Liver (tissue), 9 donors: ENCODE data around the gene ZNF296. TPM values are rescaled to one million over a fixed set of nuclear protein-coding genes. Genes with fewer than 3 reads are reported as not detected.

Experiments used
- DNase-seq: peaks from one replicate; pipeline ENCODE4 v3.0.0-alpha.2; 2017; ENCODE audit warnings: low spot score
- H3K27ac ChIP-seq, 2 donors: one replicate each; pipeline ENCODE4 v1.7.0; 2013; ENCODE audit warnings: inconsistent platforms in 2 of 2, low read length in 2 of 2, control low read depth in 1 of 2, low read depth in 1 of 2, mild to moderate bottlenecking in 1 of 2
- H3K27me3 ChIP-seq, 4 donors: one replicate each; pipeline versions ENCODE4 v1.6.1 to v1.7.0; 2013; ENCODE audit warnings: low read length in 3 of 4, inconsistent platforms in 1 of 4, mild to moderate bottlenecking in 1 of 4, moderate library complexity in 1 of 4; ENCODE audit not compliant: control insufficient read depth in 4 of 4, insufficient read depth in 4 of 4
- H3K36me3 ChIP-seq, 4 donors: one replicate each; pipeline versions ENCODE4 v1.6.1 to v1.7.0; 2013; ENCODE audit warnings: low read length in 3 of 4, mild to moderate bottlenecking in 3 of 4, low read depth in 1 of 4, moderate library complexity in 1 of 4; ENCODE audit not compliant: control insufficient read depth in 4 of 4, insufficient read depth in 3 of 4
- H3K4me1 ChIP-seq, 4 donors: one replicate each; pipeline versions ENCODE4 v1.6.1 to v1.7.0; 2013; ENCODE audit warnings: low read length in 3 of 4, mild to moderate bottlenecking in 3 of 4, moderate library complexity in 1 of 4; ENCODE audit not compliant: control insufficient read depth in 4 of 4, insufficient read depth in 4 of 4
- H3K4me3 ChIP-seq, 3 donors: one replicate each; pipeline versions ENCODE4 v1.6.1 to v1.7.0; 2013; ENCODE audit warnings: low read length in 3 of 3, control low read depth in 1 of 3, low read depth in 1 of 3, mild to moderate bottlenecking in 1 of 3
- H3K9ac ChIP-seq, 2 donors: one replicate each; pipeline ENCODE4 v1.7.0; 2013; ENCODE audit warnings: low read length in 2 of 2, mild to moderate bottlenecking in 2 of 2, moderate library complexity in 2 of 2, control low read depth in 1 of 2, low read depth in 1 of 2
- H3K9me3 ChIP-seq, 4 donors: one replicate each; pipeline versions ENCODE4 v1.6.1 to v1.7.0; 2013; ENCODE audit warnings: low read length in 3 of 4; ENCODE audit not compliant: control insufficient read depth in 4 of 4
- EGR1 ChIP-seq, 2 donors: IDR thresholded peaks; 2 replicates each; pipeline ENCODE4 v1.6.1; 2016 to 2018; ENCODE audit warnings: antibody characterized with exemption in 2 of 2, low read depth in 2 of 2
- FOXA1 ChIP-seq: IDR thresholded peaks from 2 replicates; pipeline ENCODE4 v1.6.1; 2016; ENCODE audit warnings: antibody characterized with exemption
- FOXA2 ChIP-seq: IDR thresholded peaks from 2 replicates; pipeline ENCODE4 v1.6.1; 2016; ENCODE audit warnings: antibody characterized with exemption
- GABPA ChIP-seq, 2 donors: IDR thresholded peaks in 1 of 2; conservative IDR thresholded peaks in 1 of 2; 2 replicates each; pipeline ENCODE4 v1.6.1; 2016; ENCODE audit warnings: antibody characterized with exemption in 2 of 2, mild to moderate bottlenecking in 1 of 2, moderate library complexity in 1 of 2
- HNF4A ChIP-seq, 2 donors: conservative IDR thresholded peaks; 2 replicates each; pipeline ENCODE4 v1.6.1; 2016; ENCODE audit warnings: antibody characterized with exemption in 2 of 2, mild to moderate bottlenecking in 2 of 2
- HNF4G ChIP-seq: IDR thresholded peaks from 2 replicates; pipeline ENCODE4 v1.6.1; 2016; ENCODE audit warnings: antibody characterized with exemption
- JUND ChIP-seq, 2 donors: IDR thresholded peaks; 2 replicates each; pipeline ENCODE4 v1.6.1; 2016; ENCODE audit warnings: antibody characterized with exemption in 2 of 2
- NR2F2 ChIP-seq: IDR thresholded peaks from 2 replicates; pipeline ENCODE4 v1.6.1; 2016; ENCODE audit warnings: antibody characterized with exemption
- RAD21 ChIP-seq, 2 donors: IDR thresholded peaks; 2 replicates each; pipeline ENCODE4 v1.6.1; 2016; ENCODE audit warnings: antibody characterized with exemption in 2 of 2, mild to moderate bottlenecking in 2 of 2
- RXRA ChIP-seq, 2 donors: IDR thresholded peaks; 2 replicates each; pipeline ENCODE4 v1.6.1; 2017 to 2018; ENCODE audit warnings: antibody characterized with exemption in 2 of 2, mild to moderate bottlenecking in 1 of 2
- SP1 ChIP-seq: IDR thresholded peaks from 2 replicates; pipeline ENCODE4 v1.6.1; 2018; ENCODE audit warnings: antibody characterized with exemption, mild to moderate bottlenecking
- TAF1 ChIP-seq: conservative IDR thresholded peaks from 2 replicates; pipeline ENCODE4 v1.6.1; 2016; ENCODE audit warnings: antibody characterized with exemption, mild to moderate bottlenecking
- YY1 ChIP-seq: IDR thresholded peaks from 2 replicates; pipeline ENCODE4 v1.6.1; 2016; ENCODE audit warnings: antibody characterized with exemption, mild to moderate bottlenecking
- WGBS: extraction: QIAGEN DNeasy Blood & Tissue Kit; methylation state at CpG from one replicate; pipeline ENCODE4 v1.1.7; 2013; 5-methylcytosine and 5-hydroxymethylcytosine counted together
- polyA plus RNA-seq, 2 donors: library from polyadenylated mRNA; stranded (reverse) in 1 of 2; unstranded in 1 of 2; fragments of 200-250 nt in 1 of 2; fragments of >200 nt in 1 of 2; fragmentation: Nextera tagmentation in 1 of 2; extraction: Ambion mirVana in 1 of 2; gene quantifications; one replicate each; pipeline versions ENCODE4 v1.2.1 to v1.2.3, GENCODE V29; 2013 to 2015
- total RNA-seq, 2 donors: library from RNA; depleted of rRNA; stranded (reverse); fragments of >200 nt; gene quantifications; one replicate each; pipeline ENCODE4 v1.2.3, GENCODE V29; 2014
- TF ChIP-seq, protein P1 (sequence below): IDR thresholded peaks from 2 replicates; pipeline ENCODE4 v1.6.1; 2016; ENCODE audit warnings: antibody characterized with exemption, mild to moderate bottlenecking
- TF ChIP-seq, protein P2 (sequence below): IDR thresholded peaks from 2 replicates; pipeline ENCODE4 v1.6.1; 2016; ENCODE audit warnings: antibody characterized with exemption
- TF ChIP-seq, protein P3 (sequence below): IDR thresholded peaks from 2 replicates; pipeline ENCODE4 v1.6.1; 2016; ENCODE audit warnings: antibody characterized with exemption
- TF ChIP-seq, protein P4 (sequence below): IDR thresholded peaks from 2 replicates; pipeline ENCODE4 v1.6.1; 2016; ENCODE audit warnings: antibody characterized with exemption
- TF ChIP-seq, protein P5 (sequence below): fragments of 150-350 bp; IDR thresholded peaks from 2 replicates; pipeline ENCODE4 v1.5.1; 2017; ENCODE audit warnings: improper control_type of control experiment, low read depth, low read length; ENCODE audit not compliant: missing input control
- donor health status: healthy.
- donor health status: healthy.
- donor health status: healthy.
- donor health status: healthy.
- donor health status: healthy.

The ZNF296 gene
- total and polyA plus RNA-seq, 4 donors = 0.16 to 0.42 (median 0.17) TPM; not detected in 1

DNA sequence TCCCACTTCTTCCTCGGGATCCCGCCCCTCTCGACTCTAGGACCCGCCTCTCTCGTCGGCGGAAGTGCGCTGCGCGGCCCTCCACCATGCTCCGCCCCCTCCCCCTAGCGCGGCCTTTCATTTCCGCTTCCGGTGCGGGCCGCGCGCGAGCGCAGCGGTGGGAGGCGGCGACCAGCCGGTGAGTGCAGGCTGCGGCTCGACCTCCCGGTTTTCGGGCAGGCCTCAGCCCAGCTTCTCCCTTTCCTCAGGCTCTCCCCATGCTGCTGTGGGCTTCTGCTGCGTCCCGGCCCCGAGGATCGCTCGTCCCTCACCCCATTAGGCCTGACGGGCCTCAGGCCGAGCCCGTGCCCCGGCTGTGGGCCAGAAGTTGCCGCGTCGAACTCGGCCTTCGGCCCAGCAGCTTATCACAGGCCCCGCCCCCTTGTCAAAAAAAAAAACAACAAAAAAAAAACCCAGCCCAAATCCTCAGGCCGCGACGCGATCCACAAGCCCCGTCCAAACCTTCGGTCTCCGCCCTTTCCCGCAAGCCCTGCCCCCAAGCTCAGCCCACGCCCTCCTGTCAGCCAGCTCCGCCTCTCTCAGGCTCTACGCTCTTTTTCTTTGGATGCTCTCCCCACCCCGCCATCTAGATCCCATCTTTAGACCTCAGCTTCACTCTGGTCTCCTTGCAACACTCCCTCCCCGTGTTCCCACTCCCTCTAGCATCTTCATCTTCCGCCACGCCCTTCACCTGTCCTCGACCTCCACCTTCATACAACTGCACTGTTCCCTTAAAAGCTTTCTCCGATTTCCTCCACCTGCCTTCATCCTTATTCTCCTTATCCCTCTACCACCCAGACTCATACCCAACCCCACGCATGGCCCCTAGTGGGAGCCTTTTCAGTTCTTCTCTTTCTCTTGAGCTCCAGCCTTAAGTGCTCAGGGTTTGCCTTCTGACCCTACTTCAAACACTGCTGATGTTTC lies 37.1 kb downstream of the ZNF296 start, which contains the start of gene CLASRP:
Gene CLASRP, plus strand, starts transcription at position 115 of the 963 bp plus-strand sequence. CDS start 1,168 bp downstream, outside the sequence.
- peak within 1 kb of the TSS; percentile 97 to 99 for H3K27ac ChIP-seq
- no peaks in the 10 kb centered on the region for H3K9me3 ChIP-seq
- TF ChIP-seq TAF1 = no peak
- TF ChIP-seq, protein P1, sequence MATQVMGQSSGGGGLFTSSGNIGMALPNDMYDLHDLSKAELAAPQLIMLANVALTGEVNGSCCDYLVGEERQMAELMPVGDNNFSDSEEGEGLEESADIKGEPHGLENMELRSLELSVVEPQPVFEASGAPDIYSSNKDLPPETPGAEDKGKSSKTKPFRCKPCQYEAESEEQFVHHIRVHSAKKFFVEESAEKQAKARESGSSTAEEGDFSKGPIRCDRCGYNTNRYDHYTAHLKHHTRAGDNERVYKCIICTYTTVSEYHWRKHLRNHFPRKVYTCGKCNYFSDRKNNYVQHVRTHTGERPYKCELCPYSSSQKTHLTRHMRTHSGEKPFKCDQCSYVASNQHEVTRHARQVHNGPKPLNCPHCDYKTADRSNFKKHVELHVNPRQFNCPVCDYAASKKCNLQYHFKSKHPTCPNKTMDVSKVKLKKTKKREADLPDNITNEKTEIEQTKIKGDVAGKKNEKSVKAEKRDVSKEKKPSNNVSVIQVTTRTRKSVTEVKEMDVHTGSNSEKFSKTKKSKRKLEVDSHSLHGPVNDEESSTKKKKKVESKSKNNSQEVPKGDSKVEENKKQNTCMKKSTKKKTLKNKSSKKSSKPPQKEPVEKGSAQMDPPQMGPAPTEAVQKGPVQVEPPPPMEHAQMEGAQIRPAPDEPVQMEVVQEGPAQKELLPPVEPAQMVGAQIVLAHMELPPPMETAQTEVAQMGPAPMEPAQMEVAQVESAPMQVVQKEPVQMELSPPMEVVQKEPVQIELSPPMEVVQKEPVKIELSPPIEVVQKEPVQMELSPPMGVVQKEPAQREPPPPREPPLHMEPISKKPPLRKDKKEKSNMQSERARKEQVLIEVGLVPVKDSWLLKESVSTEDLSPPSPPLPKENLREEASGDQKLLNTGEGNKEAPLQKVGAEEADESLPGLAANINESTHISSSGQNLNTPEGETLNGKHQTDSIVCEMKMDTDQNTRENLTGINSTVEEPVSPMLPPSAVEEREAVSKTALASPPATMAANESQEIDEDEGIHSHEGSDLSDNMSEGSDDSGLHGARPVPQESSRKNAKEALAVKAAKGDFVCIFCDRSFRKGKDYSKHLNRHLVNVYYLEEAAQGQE = peak; percentile 47
- peak; percentile 65 for TF ChIP-seq SP1
- no peak for TF ChIP-seq JUND (IDR thresholded peaks at IDR 0.05)
- peak; percentile 16 to 26 for TF ChIP-seq RAD21 (IDR thresholded peaks at IDR 0.05)
- no peak for TF ChIP-seq HNF4G
- peak; percentile 30 to 37 for TF ChIP-seq RXRA (IDR thresholded peaks at IDR 0.05)
- no peak for TF ChIP-seq HNF4A (conservative IDR thresholded peaks at IDR 0.05)
- TF ChIP-seq, protein P2, sequence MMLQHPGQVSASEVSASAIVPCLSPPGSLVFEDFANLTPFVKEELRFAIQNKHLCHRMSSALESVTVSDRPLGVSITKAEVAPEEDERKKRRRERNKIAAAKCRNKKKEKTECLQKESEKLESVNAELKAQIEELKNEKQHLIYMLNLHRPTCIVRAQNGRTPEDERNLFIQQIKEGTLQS = no peak
- TF ChIP-seq YY1 = peak; percentile 54
- TF ChIP-seq EGR1 (IDR thresholded peaks at IDR 0.05; ENCODE audit: low read depth in 2 of 2) = no peak
- peak; percentile 92 to 97 for TF ChIP-seq GABPA (IDR thresholded peaks at IDR 0.05 in 1 of 2, conservative IDR thresholded peaks at IDR 0.05 in 1 of 2)
- TF ChIP-seq FOXA1 = no peak
- TF ChIP-seq NR2F2 = no peak
- TF ChIP-seq, protein P3, sequence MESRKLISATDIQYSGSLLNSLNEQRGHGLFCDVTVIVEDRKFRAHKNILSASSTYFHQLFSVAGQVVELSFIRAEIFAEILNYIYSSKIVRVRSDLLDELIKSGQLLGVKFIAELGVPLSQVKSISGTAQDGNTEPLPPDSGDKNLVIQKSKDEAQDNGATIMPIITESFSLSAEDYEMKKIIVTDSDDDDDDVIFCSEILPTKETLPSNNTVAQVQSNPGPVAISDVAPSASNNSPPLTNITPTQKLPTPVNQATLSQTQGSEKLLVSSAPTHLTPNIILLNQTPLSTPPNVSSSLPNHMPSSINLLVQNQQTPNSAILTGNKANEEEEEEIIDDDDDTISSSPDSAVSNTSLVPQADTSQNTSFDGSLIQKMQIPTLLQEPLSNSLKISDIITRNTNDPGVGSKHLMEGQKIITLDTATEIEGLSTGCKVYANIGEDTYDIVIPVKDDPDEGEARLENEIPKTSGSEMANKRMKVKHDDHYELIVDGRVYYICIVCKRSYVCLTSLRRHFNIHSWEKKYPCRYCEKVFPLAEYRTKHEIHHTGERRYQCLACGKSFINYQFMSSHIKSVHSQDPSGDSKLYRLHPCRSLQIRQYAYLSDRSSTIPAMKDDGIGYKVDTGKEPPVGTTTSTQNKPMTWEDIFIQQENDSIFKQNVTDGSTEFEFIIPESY = peak; percentile 24
- TF ChIP-seq, protein P4, sequence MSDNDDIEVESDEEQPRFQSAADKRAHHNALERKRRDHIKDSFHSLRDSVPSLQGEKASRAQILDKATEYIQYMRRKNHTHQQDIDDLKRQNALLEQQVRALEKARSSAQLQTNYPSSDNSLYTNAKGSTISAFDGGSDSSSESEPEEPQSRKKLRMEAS = peak; percentile 21
- TF ChIP-seq, protein P5, sequence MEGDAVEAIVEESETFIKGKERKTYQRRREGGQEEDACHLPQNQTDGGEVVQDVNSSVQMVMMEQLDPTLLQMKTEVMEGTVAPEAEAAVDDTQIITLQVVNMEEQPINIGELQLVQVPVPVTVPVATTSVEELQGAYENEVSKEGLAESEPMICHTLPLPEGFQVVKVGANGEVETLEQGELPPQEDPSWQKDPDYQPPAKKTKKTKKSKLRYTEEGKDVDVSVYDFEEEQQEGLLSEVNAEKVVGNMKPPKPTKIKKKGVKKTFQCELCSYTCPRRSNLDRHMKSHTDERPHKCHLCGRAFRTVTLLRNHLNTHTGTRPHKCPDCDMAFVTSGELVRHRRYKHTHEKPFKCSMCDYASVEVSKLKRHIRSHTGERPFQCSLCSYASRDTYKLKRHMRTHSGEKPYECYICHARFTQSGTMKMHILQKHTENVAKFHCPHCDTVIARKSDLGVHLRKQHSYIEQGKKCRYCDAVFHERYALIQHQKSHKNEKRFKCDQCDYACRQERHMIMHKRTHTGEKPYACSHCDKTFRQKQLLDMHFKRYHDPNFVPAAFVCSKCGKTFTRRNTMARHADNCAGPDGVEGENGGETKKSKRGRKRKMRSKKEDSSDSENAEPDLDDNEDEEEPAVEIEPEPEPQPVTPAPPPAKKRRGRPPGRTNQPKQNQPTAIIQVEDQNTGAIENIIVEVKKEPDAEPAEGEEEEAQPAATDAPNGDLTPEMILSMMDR = no peak
- TF ChIP-seq FOXA2 = no peak
- peak within 1 kb of the TSS; percentile 73 to 98 for H3K9ac ChIP-seq
- peaks cover 2 to 26% (median 18%) of the 10 kb centered on the region in 4 donors for H3K36me3 ChIP-seq
- peak within 1 kb of the TSS; percentile 82 to 96 (median 90) for H3K4me3 ChIP-seq
- peaks cover 3 to 37% (median 32%) of the 10 kb centered on the region in 4 donors for H3K4me1 ChIP-seq
- WGBS = 3% methylated on average over 62 of the region's 62 CpGs
- no peaks in the 10 kb centered on the region for H3K27me3 ChIP-seq
- DNase-seq = peak; percentile 90
